Measurements from ENCODE around the gene NPPC. TPM values are rescaled to one million over a fixed set of nuclear protein-coding genes. Genes with fewer than 3 reads are reported as not detected.

NPPC gene
- 0.24 TPM in 1 of 2 replicates, not detected in the other for total RNA-seq

GRCh38 chr2:231926180-231926741, at the start of gene NPPC:
Gene NPPC, minus strand, starts transcription at chr2:231926396. Its CDS starts 147 bp downstream, at chr2:231926249.

GRCh38 chr2:231961349-231962166, 35.4 kb upstream of the NPPC start, which contains the start of gene DIS3L2:
Gene DIS3L2, plus strand, starts transcription at chr2:231961713. Its CDS starts 53,215 bp downstream, at chr2:232014928.

Other genes with a start within 250 kb of the NPPC start
- 514 and 693 TPM in 2 replicates for gene PTMA, start 217.9 kb downstream of the NPPC start, total RNA-seq
- 13.0 and 13.6 TPM in 2 replicates for gene PDE6D, start 145.1 kb downstream of the NPPC start, total RNA-seq
- gene COPS7B, start 140.0 kb downstream of the NPPC start, total RNA-seq: 9.2 and 10.1 TPM in 2 replicates
- gene DIS3L2, start 35.3 kb upstream of the NPPC start, total RNA-seq: 13.2 and 13.7 TPM in 2 replicates